Large intestine (tissue), 3 donors: ENCODE measurements around the gene NXF1. TPM values are rescaled to one million over a fixed set of nuclear protein-coding genes. Genes with fewer than 3 reads are reported as not detected.
"Not testable (repeated sequence)": the region's sequence is repeated elsewhere in the genome, so short reads cannot be mapped to it uniquely, and the experiment has no call there.

Experiments used
- DNase-seq, 2 donors: peaks; one replicate each; pipeline versions ENCODE4 v3.0.0 to v3.0.0-alpha.2; 2013
- H3K27ac ChIP-seq: one replicate; pipeline ENCODE4 v1.5.1; 2013; ENCODE audit warnings: low read length
- H3K27me3 ChIP-seq: 2 replicates; pipeline ENCODE4 v1.6.1; 2013; ENCODE audit warnings: low read length; ENCODE audit not compliant: control insufficient read depth, insufficient read depth
- H3K36me3 ChIP-seq: 2 replicates; pipeline ENCODE4 v1.6.1; 2013; ENCODE audit warnings: low read length; ENCODE audit not compliant: control insufficient read depth, insufficient read depth
- H3K4me1 ChIP-seq: one replicate; pipeline ENCODE4 v1.6.1; 2013; ENCODE audit warnings: low read length; ENCODE audit not compliant: control insufficient read depth, insufficient read depth
- H3K4me3 ChIP-seq: one replicate; pipeline ENCODE4 v1.5.1; 2013; ENCODE audit warnings: low read length
- H3K9me3 ChIP-seq: one replicate; pipeline ENCODE4 v1.6.1; 2013; ENCODE audit warnings: mild to moderate bottlenecking, low read depth, low read length, moderate library complexity; ENCODE audit not compliant: control insufficient read depth
- WGBS: methylation state at CpG from one replicate; pipeline ENCODE4 v1.1.5; 2013; ENCODE audit warnings: low lambda C conversion rate; ENCODE audit not compliant: insufficient coverage; 5-methylcytosine and 5-hydroxymethylcytosine counted together
- polyA plus RNA-seq: library from polyadenylated mRNA; unstranded; fragments of 120-200 nt; gene quantifications from one replicate; pipeline ENCODE4 v1.2.1, GENCODE V29; 2013

NXF1 gene
- polyA plus RNA-seq, 1 donor, result 89.3 TPM

DNA sequence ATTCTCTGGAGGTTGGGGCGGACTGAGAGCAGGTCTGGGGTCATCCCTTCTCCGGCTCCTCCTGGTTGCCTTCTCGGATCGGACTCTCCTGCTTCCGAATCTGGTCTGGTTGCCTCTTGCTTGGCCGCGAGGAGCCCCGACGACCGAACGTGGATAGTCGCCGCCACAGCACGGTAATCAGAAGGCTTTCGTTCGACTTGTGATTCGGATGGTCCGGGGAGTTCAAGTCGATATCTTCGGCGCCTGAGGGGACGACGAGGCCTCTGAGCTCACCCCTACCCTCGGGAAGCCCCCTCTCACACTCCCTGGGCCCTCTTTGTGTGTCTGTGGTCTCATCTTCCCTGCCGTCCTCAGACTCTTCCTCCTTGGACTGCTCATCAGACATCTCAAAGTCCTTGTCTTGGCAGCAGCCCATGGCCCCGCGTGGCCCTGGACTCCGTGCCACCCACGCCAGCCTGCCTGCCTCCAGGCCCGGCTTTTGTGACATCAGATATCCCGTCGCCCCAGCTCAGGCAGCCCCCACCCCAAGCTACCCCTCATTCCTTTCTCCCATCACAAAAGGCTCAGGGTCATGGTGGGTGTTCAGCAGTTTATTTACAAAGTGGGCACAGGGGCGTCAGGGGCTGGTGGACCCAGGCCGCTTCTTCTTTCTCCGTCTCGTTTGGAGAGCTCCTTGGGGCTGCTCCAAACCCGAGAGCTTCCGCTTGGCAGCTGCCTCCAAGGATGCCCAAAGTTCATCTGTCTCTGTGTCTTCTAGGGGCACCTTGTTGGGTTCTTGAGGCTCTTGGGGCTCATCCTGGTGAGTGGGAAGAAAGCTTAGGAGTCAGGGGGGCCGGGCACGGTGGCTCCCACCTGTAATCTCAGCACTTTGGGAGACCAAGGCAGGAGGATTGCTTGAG is 27.3 kb upstream of the NXF1 start, which contains the start of gene TEX54:
TEX54 (minus strand) TSS at position 506 of the 899 bp plus-strand sequence.
- Histone ChIP-seq H3K4me3 (peak within 1 kb of the TSS; percentile 87), H3K27me3 (no peaks in the 10 kb centered on the region), H3K36me3 (peaks cover 40% of the 10 kb centered on the region), H3K27ac (peak within 1 kb of the TSS; percentile 98), H3K4me1 (peaks cover 10% of the 10 kb centered on the region), H3K9me3 (no peaks in the 10 kb centered on the region)
- peak in 1 of 2 donors; percentile 76 for DNase-seq
- no CpG with 5 or more reads among the region's 40 CpGs for WGBS

GRCh38 chr11:62831520-62832335 is 26.5 kb upstream of the NXF1 start, which contains the start of gene STX5:
TSS of gene STX5 (minus strand) at chr11:62832051. CDS start at chr11:62831243, 808 bp downstream.
- Histone ChIP-seq H3K4me3 (peak within 1 kb of the TSS; percentile 87), H3K27me3 (no peaks in the 10 kb centered on the region), H3K4me1 (peaks cover 10% of the 10 kb centered on the region), H3K9me3 (no peaks in the 10 kb centered on the region), H3K36me3 (peaks cover 46% of the 10 kb centered on the region), H3K27ac (peak within 1 kb of the TSS; percentile 98)
- DNase-seq, result peak; percentile 99
- no CpG with 5 or more reads among the region's 65 CpGs for WGBS

- Histone ChIP-seq H3K9me3 (no peaks in the 10 kb centered on the region), H3K27me3 (no peaks in the 10 kb centered on the region), H3K4me1 (peaks cover 10% of the 10 kb centered on the region), H3K4me3 (peak overlapping the region; percentile 87), H3K36me3 (peaks cover 42% of the 10 kb centered on the region), H3K27ac (peak overlapping the region; percentile 98)
- WGBS, result no CpG with 5 or more reads among the region's 33 CpGs
- DNase-seq, result peak in 1 of 2 donors; percentile 17
Measured at GRCh38 chr11:62830904-62831519, 25.8 kb upstream of the NXF1 start.

- not testable (repeated sequence) for H3K9me3 ChIP-seq, H3K27ac ChIP-seq, H3K4me3 ChIP-seq, H3K27me3 ChIP-seq, DNase-seq, H3K4me1 ChIP-seq
- WGBS, result 100% methylated on average over 1 of the region's 8 CpGs
- H3K36me3 ChIP-seq, result peaks cover 46% of the 10 kb centered on the region
Measured at GRCh38 chr11:62828130-62828529, 22.9 kb upstream of the NXF1 start.

DNA sequence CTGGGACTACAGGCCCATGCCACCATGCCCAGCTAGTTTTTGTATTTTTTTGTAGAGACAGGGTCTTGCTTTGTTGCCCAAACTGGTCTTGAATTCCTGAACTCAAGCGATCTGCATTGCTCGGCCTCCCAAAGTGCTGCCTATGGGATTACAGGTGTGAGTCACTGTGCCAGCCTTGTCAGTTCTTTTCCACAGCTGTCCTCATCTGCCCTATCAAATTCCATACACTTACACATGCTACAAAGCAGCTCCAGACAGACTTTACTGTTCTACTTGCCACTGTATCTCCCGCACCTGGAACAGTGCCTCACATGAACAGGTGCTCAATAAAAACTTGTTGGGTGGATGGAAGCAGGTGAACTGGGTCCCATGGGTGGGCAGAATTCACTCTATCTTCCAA is 18.4 kb upstream of the NXF1 start:
- no CpG with 5 or more reads among the region's 3 CpGs for whole genome bisulfite sequencing
- no peaks in the 10 kb centered on the region for H3K27me3 ChIP-seq
- no peaks in the 10 kb centered on the region for H3K9me3 ChIP-seq
- H3K4me3 ChIP-seq, result no peak overlapping the region
- no peak overlapping the region for H3K27ac ChIP-seq
- no peak for DNase-seq
- H3K4me1 ChIP-seq, result no peaks in the 10 kb centered on the region
- H3K36me3 ChIP-seq, result peaks cover 72% of the 10 kb centered on the region

DNA sequence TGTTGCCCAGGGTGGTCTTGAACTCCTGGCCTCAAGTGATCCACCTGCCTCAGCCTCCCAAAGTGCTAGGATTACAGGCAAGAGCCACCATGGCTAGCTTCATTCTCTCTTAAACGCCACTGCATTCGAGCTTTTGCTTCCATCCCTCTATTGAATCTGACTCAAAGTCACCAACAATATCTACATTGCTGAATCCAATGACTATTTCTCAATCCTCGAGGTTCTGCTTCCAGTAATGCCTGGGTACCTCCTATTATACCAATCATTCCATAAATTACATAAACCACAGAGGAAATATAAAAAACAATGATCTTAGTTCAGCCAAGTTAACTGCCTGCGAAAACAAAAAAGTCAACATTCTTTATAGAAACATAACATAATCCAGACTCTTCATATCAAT is 11.9 kb upstream of the NXF1 start:
- Histone ChIP-seq H3K9me3 (no peaks in the 10 kb centered on the region), H3K4me1 (no peaks in the 10 kb centered on the region), H3K27ac (no peak overlapping the region), H3K27me3 (no peaks in the 10 kb centered on the region), H3K36me3 (peaks cover 38% of the 10 kb centered on the region), H3K4me3 (no peak overlapping the region)
- WGBS, result 100% methylated on average over 1 of the region's 4 CpGs
- no peak for DNase-seq

- Histone ChIP-seq H3K27ac (no peak overlapping the region), H3K9me3 (no peaks in the 10 kb centered on the region), H3K36me3 (peaks cover 33% of the 10 kb centered on the region), H3K4me1 (no peaks in the 10 kb centered on the region), H3K27me3 (no peaks in the 10 kb centered on the region), H3K4me3 (no peak overlapping the region)
- 75% methylated on average over 2 of the region's 8 CpGs for whole genome bisulfite sequencing
- no peak for DNase-seq
Measured at GRCh38 chr11:62816557-62816956, 11.3 kb upstream of the NXF1 start.

DNA sequence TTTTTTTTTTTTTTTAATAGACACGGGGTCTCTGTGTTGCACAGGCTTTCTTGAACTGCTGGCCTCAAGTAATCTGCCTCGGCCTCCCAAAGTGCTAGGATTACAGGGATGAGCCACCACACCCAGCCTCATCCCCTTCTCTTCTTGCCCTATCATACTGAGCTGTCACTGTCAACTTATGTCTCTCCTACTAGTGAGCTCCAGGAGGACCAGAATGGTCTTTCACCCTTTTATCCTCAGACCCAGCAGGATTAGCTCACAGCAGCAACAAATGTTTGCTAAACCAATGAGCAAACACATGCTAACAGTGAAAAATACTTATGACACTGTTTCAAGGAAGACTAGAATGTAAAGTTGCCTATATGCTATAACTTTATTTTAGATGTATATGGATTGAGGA is 6.4 kb upstream of the NXF1 start:
- Histone ChIP-seq H3K4me1 (no peaks in the 10 kb centered on the region), H3K4me3 (no peak overlapping the region), H3K27ac (no peak overlapping the region), H3K9me3 (no peaks in the 10 kb centered on the region), H3K27me3 (no peaks in the 10 kb centered on the region), H3K36me3 (peaks cover 14% of the 10 kb centered on the region)
- WGBS, result no CpG with 5 or more reads among the region's 2 CpGs
- DNase-seq, result no peak

GRCh38 chr11:62810748-62811147 is 5.5 kb upstream of the NXF1 start:
- DNase-seq, result no peak
- Histone ChIP-seq H3K36me3 (peaks cover 8% of the 10 kb centered on the region), H3K27me3 (no peaks in the 10 kb centered on the region), H3K27ac (no peak overlapping the region), H3K9me3 (no peaks in the 10 kb centered on the region), H3K4me3 (no peak overlapping the region), H3K4me1 (no peaks in the 10 kb centered on the region)
- 100% methylated on average over 1 of the region's 1 CpG for WGBS

GRCh38 chr11:62806611-62807121 is 1.4 kb upstream of the NXF1 start:
- Histone ChIP-seq H3K4me1 (peaks cover 4% of the 10 kb centered on the region), H3K9me3 (no peaks in the 10 kb centered on the region), H3K36me3 (peaks cover 22% of the 10 kb centered on the region), H3K27me3 (no peaks in the 10 kb centered on the region), H3K4me3 (no peak overlapping the region), H3K27ac (no peak overlapping the region)
- DNase-seq, result no peak
- WGBS, result no CpG with 5 or more reads among the region's 5 CpGs
